Muscle of leg (tissue), 11 donors: ENCODE data around the gene IRF7. TPM values are rescaled to one million over a fixed set of nuclear protein-coding genes. Genes with fewer than 3 reads are reported as not detected.

Source experiments
- DNase-seq: peaks from one replicate; pipeline ENCODE4 v3.0.0; 2013
- H3K27ac ChIP-seq: one replicate; pipeline ENCODE4 v1.5.1; 2013; ENCODE audit warnings: mild to moderate bottlenecking, low read length, control low read depth
- H3K27me3 ChIP-seq: one replicate; pipeline ENCODE4 v1.6.1; 2013; ENCODE audit warnings: low read length; ENCODE audit not compliant: control insufficient read depth, insufficient read depth
- H3K36me3 ChIP-seq: one replicate; pipeline ENCODE4 v1.6.1; 2013; ENCODE audit warnings: low read length; ENCODE audit not compliant: control insufficient read depth, insufficient read depth
- H3K4me1 ChIP-seq: one replicate; pipeline ENCODE4 v1.6.1; 2013; ENCODE audit warnings: low read length; ENCODE audit not compliant: control insufficient read depth, insufficient read depth
- H3K4me3 ChIP-seq: one replicate; pipeline ENCODE4 v1.5.1; 2013; ENCODE audit warnings: low read length, control low read depth
- H3K9me3 ChIP-seq: replicated peaks from 2 replicates; pipeline ENCODE4 v1.6.1; 2013; ENCODE audit warnings: low read depth, low read length; ENCODE audit not compliant: control insufficient read depth
- WGBS: methylation state at CpG from one replicate; pipeline ENCODE4 v1.1.5; 2013; ENCODE audit warnings: missing lambda C conversion rate; ENCODE audit not compliant: insufficient coverage; 5-methylcytosine and 5-hydroxymethylcytosine counted together
- polyA plus RNA-seq, 8 donors: library from polyadenylated mRNA; unstranded; fragments of 120-200 nt; gene quantifications; one replicate each; pipeline versions ENCODE4 v1.2.1 to v1.2.3, GENCODE V29; 2013; ENCODE audit warnings: inconsistent platforms in 1 of 8, low replicate concordance in 1 of 8; ENCODE audit not compliant: insufficient read length in 8 of 8, insufficient read depth in 1 of 8
- total RNA-seq: library from RNA; stranded (reverse); fragments of 120-200 nt; gene quantifications from one replicate; pipeline ENCODE4 v1.2.4, GENCODE V29; 2013

Gene IRF7
- total and polyA plus RNA-seq, 9 donors = 7.8 to 14.7 (median 9.6) TPM

- no peak overlapping the region for H3K4me3 ChIP-seq
- H3K4me1 ChIP-seq = peaks cover 15% of the 10 kb centered on the region
- peaks cover 36% of the 10 kb centered on the region for H3K27me3 ChIP-seq
- DNase-seq = no peak
- no peaks in the 10 kb centered on the region for H3K9me3 ChIP-seq
- no peak overlapping the region for H3K27ac ChIP-seq
- 86% methylated on average over 27 of the region's 27 CpGs for WGBS
- H3K36me3 ChIP-seq = peaks cover 13% of the 10 kb centered on the region
Observed at GRCh38 chr11:621838-622237, 6.1 kb upstream of the IRF7 start.

- peaks cover 30% of the 10 kb centered on the region for H3K27me3 ChIP-seq
- no peak overlapping the region for H3K4me3 ChIP-seq
- peaks cover 13% of the 10 kb centered on the region for H3K36me3 ChIP-seq
- H3K27ac ChIP-seq = no peak overlapping the region
- H3K4me1 ChIP-seq = peaks cover 18% of the 10 kb centered on the region
- no peak for DNase-seq
- H3K9me3 ChIP-seq = no peaks in the 10 kb centered on the region
- 68% methylated on average over 32 of the region's 45 CpGs for WGBS
Observed at GRCh38 chr11:620935-621814, 5.4 kb upstream of the IRF7 start.

- Histone ChIP-seq H3K4me3 (no peak overlapping the region), H3K9me3 (no peaks in the 10 kb centered on the region), H3K27me3 (peaks cover 20% of the 10 kb centered on the region), H3K4me1 (peaks cover 17% of the 10 kb centered on the region), H3K27ac (no peak overlapping the region), H3K36me3 (peaks cover 13% of the 10 kb centered on the region)
- 97% methylated on average over 13 of the region's 13 CpGs for WGBS
- no peak for DNase-seq
Observed at GRCh38 chr11:620201-620600, 4.5 kb upstream of the IRF7 start.

GRCh38 chr11:619628-620050 lies 3.9 kb upstream of the IRF7 start:
- H3K27me3 ChIP-seq = peaks cover 15% of the 10 kb centered on the region

GRCh38 chr11:618856-619627 lies 3.3 kb upstream of the IRF7 start:
- Histone ChIP-seq H3K9me3 (no peaks in the 10 kb centered on the region), H3K36me3 (peaks cover 21% of the 10 kb centered on the region), H3K4me1 (peaks cover 19% of the 10 kb centered on the region), H3K27ac (no peak overlapping the region), H3K27me3 (peaks cover 9% of the 10 kb centered on the region), H3K4me3 (no peak overlapping the region)
- DNase-seq = no peak
- WGBS = 91% methylated on average over 11 of the region's 24 CpGs

More at GRCh38 chr11:619628-620050, 3.9 kb upstream of the IRF7 start:
- DNase-seq = no peak
- H3K9me3 ChIP-seq = no peaks in the 10 kb centered on the region
- WGBS = 89% methylated on average over 17 of the region's 22 CpGs
- H3K27ac ChIP-seq = no peak overlapping the region
- H3K4me1 ChIP-seq = peaks cover 17% of the 10 kb centered on the region
- H3K4me3 ChIP-seq = no peak overlapping the region
- peaks cover 15% of the 10 kb centered on the region for H3K36me3 ChIP-seq

- peaks cover 28% of the 10 kb centered on the region for H3K4me1 ChIP-seq
- no peaks in the 10 kb centered on the region for H3K9me3 ChIP-seq
- no peaks in the 10 kb centered on the region for H3K27me3 ChIP-seq
- H3K4me3 ChIP-seq = no peak overlapping the region
- H3K36me3 ChIP-seq = peaks cover 25% of the 10 kb centered on the region
- H3K27ac ChIP-seq = no peak overlapping the region
- no peak for DNase-seq
- 87% methylated on average over 22 of the region's 25 CpGs for WGBS
Observed at GRCh38 chr11:617912-618682, 2.3 kb upstream of the IRF7 start.

- Histone ChIP-seq H3K27me3 (no peaks in the 10 kb centered on the region), H3K4me1 (peaks cover 35% of the 10 kb centered on the region), H3K36me3 (peaks cover 32% of the 10 kb centered on the region), H3K4me3 (no peak overlapping the region), H3K9me3 (no peaks in the 10 kb centered on the region), H3K27ac (no peak overlapping the region)
- WGBS = 89% methylated on average over 50 of the region's 57 CpGs
- DNase-seq = no peak
Observed at GRCh38 chr11:617199-617911, 1.6 kb upstream of the IRF7 start.

GRCh38 chr11:616320-617198 lies 809 bp upstream of the IRF7 start:
- WGBS = 89% methylated on average over 14 of the region's 39 CpGs
- H3K9me3 ChIP-seq = no peaks in the 10 kb centered on the region
- peaks cover 38% of the 10 kb centered on the region for H3K36me3 ChIP-seq
- DNase-seq = no peak
- H3K4me3 ChIP-seq = peak overlapping the region; percentile 91
- H3K4me1 ChIP-seq = peaks cover 43% of the 10 kb centered on the region
- peak overlapping the region; percentile 97 for H3K27ac ChIP-seq
- no peaks in the 10 kb centered on the region for H3K27me3 ChIP-seq
